Hypothalamus (tissue), 51 donors: Measurements from ENCODE around the gene ZNF888.
"Not testable (repeated sequence)": the region's sequence is repeated elsewhere in the genome, so short reads cannot be mapped to it uniquely, and the experiment has no call there.

Source experiments
- DNase-seq, 51 donors: peaks; one replicate each; lab custom pipeline; 2025; lab: John Stamatoyannopoulos, UW

ZNF888 gene

GRCh38 chr19:52922841-52923777, at the start of gene ZNF888:
Gene ZNF888 (minus strand): TSS chr19:52923428. CDS start chr19:52917873, 5,555 bp downstream.
- peak in 47 of 51 donors; percentile 3 to 80 (median 45) for DNase-seq

GRCh38 chr19:52967772-52968171, 44.5 kb upstream of the ZNF888 start:
- DNase-seq = no peak

GRCh38 chr19:52963247-52963618, 40.0 kb upstream of the ZNF888 start:
- peak in 9 of 51 donors; percentile 2 to 35 (median 19) for DNase-seq

GRCh38 chr19:52962394-52963246, 39.4 kb upstream of the ZNF888 start, which contains the start of gene ZNF816:
Gene ZNF816 (minus strand): TSS chr19:52962881. CDS start chr19:52956089, 6,792 bp downstream.
- peak; percentile 23 to 94 (median 84) for DNase-seq

- no peak for DNase-seq
Measured at GRCh38 chr19:52961981-52962380, 38.8 kb upstream of the ZNF888 start.

- no peak for DNase-seq
Measured at GRCh38 chr19:52959613-52960295, 36.5 kb upstream of the ZNF888 start.

GRCh38 chr19:52957591-52957990, 34.4 kb upstream of the ZNF888 start:
- no peak for DNase-seq

- no peak for DNase-seq
Measured at GRCh38 chr19:52956917-52957316, 33.7 kb upstream of the ZNF888 start.

GRCh38 chr19:52949422-52949821, 26.2 kb upstream of the ZNF888 start:
- no peak for DNase-seq

- DNase-seq = no peak
Measured at GRCh38 chr19:52948025-52948770, 25.0 kb upstream of the ZNF888 start.

- DNase-seq = peak in 12 of 51 donors; percentile 4 to 62 (median 26)
Measured at GRCh38 chr19:52946322-52947310, 23.4 kb upstream of the ZNF888 start.

GRCh38 chr19:52945652-52946321, 22.6 kb upstream of the ZNF888 start:
- no peak for DNase-seq

GRCh38 chr19:52944703-52945493, 21.7 kb upstream of the ZNF888 start:
- DNase-seq = not testable (repeated sequence)

GRCh38 chr19:52943884-52944643, 20.8 kb upstream of the ZNF888 start:
- DNase-seq = no peak

GRCh38 chr19:52943134-52943883, 20.1 kb upstream of the ZNF888 start:
- no peak for DNase-seq
